A673 (cell line): ENCODE measurements around the gene SLC29A3. TPM values are rescaled to one million over a fixed set of nuclear protein-coding genes. Genes with fewer than 3 reads are reported as not detected.

Source experiments
- BruUV-seq: library from RNA; stranded (reverse); fragments of 400-500 nt; replicated peaks from 2 replicates; lab custom pipeline; 2021; lab: Mats Ljungman, UMichigan
- CTCF ChIA-PET: fragments of 300-600 bp; sonication (Branson Sonifier 250); formaldehyde crosslinking; loops from one replicate; lab custom pipeline; 2022; ENCODE audit warnings: antibody characterized with exemption; lab: Charles Lee
- POLR2A ChIA-PET: fragments of 300-600 bp; sonication (Branson Sonifier 250); formaldehyde crosslinking; loops from one replicate; lab custom pipeline; 2022; ENCODE audit warnings: antibody characterized with exemption; ENCODE audit not compliant: low non-redundant PET; lab: Charles Lee
- DNase-seq: peaks from one replicate; pipeline ENCODE4 v3.0.0-alpha.2; 2015; ENCODE audit warnings: low spot score
- H3K27ac ChIP-seq: fragments of 200-600 bp; sonication (generic); 2 replicates; pipeline ENCODE4 v1.5.1; 2016; ENCODE audit warnings: mixed run types, low read depth, mild to moderate bottlenecking, mixed read lengths, antibody characterized with exemption, low read length; ENCODE audit not compliant: poor library complexity, severe bottlenecking
- H3K27me3 ChIP-seq: fragments of 200-600 bp; sonication (generic); replicated peaks from 2 replicates; pipeline ENCODE4 v1.6.1; 2017; ENCODE audit warnings: mixed run types, low read depth, mild to moderate bottlenecking, mixed read lengths, antibody characterized with exemption, low read length; ENCODE audit not compliant: insufficient read depth, poor library complexity
- H3K36me3 ChIP-seq: fragments of 200-600 bp; sonication (generic); 2 replicates; pipeline ENCODE4 v1.6.1; 2016; ENCODE audit warnings: mixed run types, mild to moderate bottlenecking, mixed read lengths, antibody characterized with exemption, low read length; ENCODE audit not compliant: insufficient read depth, poor library complexity, severe bottlenecking
- H3K4me1 ChIP-seq: fragments of 200-600 bp; sonication (generic); 2 replicates; pipeline ENCODE4 v1.6.1; 2017; ENCODE audit warnings: mixed run types, mild to moderate bottlenecking, mixed read lengths, antibody characterized with exemption, low read length; ENCODE audit not compliant: insufficient read depth, poor library complexity, severe bottlenecking
- H3K4me3 ChIP-seq: fragments of 200-600 bp; sonication (generic); 2 replicates; pipeline ENCODE4 v1.5.1; 2016; ENCODE audit warnings: low read depth, mixed run types, mild to moderate bottlenecking, mixed read lengths, low read length; ENCODE audit not compliant: poor library complexity, severe bottlenecking
- H3K9me3 ChIP-seq: fragments of 200-600 bp; sonication (generic); 2 replicates; pipeline ENCODE4 v1.6.1; 2016; ENCODE audit warnings: mixed run types, low read depth, mild to moderate bottlenecking, mixed read lengths, antibody characterized with exemption, low read length; ENCODE audit not compliant: poor library complexity, severe bottlenecking
- CTCF ChIP-seq: fragments of 300-800, 200-600 bp; sonication (generic); conservative IDR thresholded peaks from 2 replicates; pipeline ENCODE4 v1.5.1; 2017; ENCODE audit warnings: low read depth, mild to moderate bottlenecking, antibody characterized with exemption, low read length, moderate library complexity, mixed read lengths
- EZH2 ChIP-seq: fragments of 200-600 bp; sonication (generic); IDR thresholded peaks from 2 replicates; pipeline ENCODE4 v1.6.1; 2017; ENCODE audit warnings: borderline replicate concordance, low read depth, mild to moderate bottlenecking, mixed read lengths, antibody characterized with exemption, low read length; ENCODE audit not compliant: poor library complexity, severe bottlenecking
- intact Hi-C: fragments of 100-400 bp; cut with micrococcal nuclease; formaldehyde crosslinking; loops from one replicate; pipeline ENCODE4 v1.10.0; 2022; ENCODE audit not compliant: unreplicated experiment
- total RNA-seq: library from RNA; stranded (reverse); gene quantifications from 2 replicates; pipeline ENCODE4 v1.2.3, GENCODE V29; 2021

Gene SLC29A3
- total RNA-seq, 1 experiment from 2014 or later: 6.1 TPM

GRCh38 chr10:71286521-71287294 is 32.4 kb upstream of the SLC29A3 start:
- CTCF ChIA-PET: interaction anchor here (1.5 kb wide), 1 partner anchor 17 kb away, joined by 3 read pairs; no protein-coding TSS in a partner anchor
- intact Hi-C loops: loop anchor here (10.0 kb wide), 1 partner anchor 732 kb away; no protein-coding TSS in a partner anchor
- POLR2A ChIA-PET: no interaction called here
- H3K9me3 ChIP-seq: no peaks in the 10 kb centered on the region
- no peak overlapping the region for H3K27ac ChIP-seq
- H3K27me3 ChIP-seq: no peaks in the 10 kb centered on the region
- no TSS peak for BruUV-seq
- H3K36me3 ChIP-seq: peaks cover 4% of the 10 kb centered on the region
- no peak for TF ChIP-seq CTCF
- no peak for TF ChIP-seq EZH2
- no peaks in the 10 kb centered on the region for H3K4me1 ChIP-seq
- no peak for DNase-seq
- H3K4me3 ChIP-seq: no peak overlapping the region

GRCh38 chr10:71287456-71287855 is 31.6 kb upstream of the SLC29A3 start:
- Histone ChIP-seq H3K4me3 (no peak overlapping the region), H3K36me3 (peaks cover 4% of the 10 kb centered on the region), H3K4me1 (no peaks in the 10 kb centered on the region), H3K9me3 (no peaks in the 10 kb centered on the region), H3K27ac (no peak overlapping the region), H3K27me3 (no peaks in the 10 kb centered on the region)
- TF ChIP-seq CTCF (no peak), EZH2 (no peak)
- ChIA-PET POLR2A (no interaction called here), CTCF (no interaction called here)
- intact Hi-C loops: loop anchor here (10.0 kb wide), 1 partner anchor 733 kb away; no protein-coding TSS in a partner anchor
- no TSS peak for BruUV-seq
- no peak for DNase-seq

GRCh38 chr10:71288461-71288860 is 30.6 kb upstream of the SLC29A3 start:
- ChIA-PET CTCF (no interaction called here), POLR2A (no interaction called here)
- intact Hi-C loops: loop anchor here (10.0 kb wide), 1 partner anchor 734 kb away; no protein-coding TSS in a partner anchor
- Histone ChIP-seq H3K36me3 (peaks cover 4% of the 10 kb centered on the region), H3K27ac (no peak overlapping the region), H3K27me3 (no peaks in the 10 kb centered on the region), H3K9me3 (no peaks in the 10 kb centered on the region), H3K4me3 (no peak overlapping the region), H3K4me1 (no peaks in the 10 kb centered on the region)
- no peak for DNase-seq
- BruUV-seq: no TSS peak
- TF ChIP-seq EZH2: no peak
- TF ChIP-seq CTCF: no peak
